Smooth muscle cell (in vitro differentiated cells): Measurements from ENCODE around the gene FEN1. TPM values are rescaled to one million over a fixed set of nuclear protein-coding genes. Genes with fewer than 3 reads are reported as not detected.

Experiments used
- DNase-seq: peaks from one replicate; lab custom pipeline; 2025; ENCODE audit not compliant: unreplicated experiment; lab: John Stamatoyannopoulos, UW
- H2AFZ ChIP-seq: fragments of 200-600 bp; sonication (generic); 2 replicates; pipeline ENCODE4 v1.6.0; 2016; ENCODE audit warnings: antibody characterized with exemption, low read depth, mild to moderate bottlenecking
- H3F3A ChIP-seq: fragments of 200-600 bp; sonication (generic); 2 replicates; pipeline ENCODE4 v1.6.0; 2017; ENCODE audit warnings: antibody characterized with exemption, low read depth
- H3K27ac ChIP-seq: fragments of 200-600 bp; sonication (generic); 2 replicates; pipeline ENCODE4 v1.5.1; 2016; ENCODE audit warnings: low read depth, mild to moderate bottlenecking
- H3K27me3 ChIP-seq: fragments of 200-600 bp; sonication (generic); 2 replicates; pipeline ENCODE4 v1.6.1; 2016; ENCODE audit warnings: low read depth, mild to moderate bottlenecking
- H3K36me3 ChIP-seq: fragments of 200-600 bp; sonication (generic); 2 replicates; pipeline ENCODE4 v1.5.1; 2016; ENCODE audit warnings: low read depth
- H3K4me1 ChIP-seq: fragments of 200-600 bp; sonication (generic); 2 replicates; pipeline ENCODE4 v1.5.1; 2016; ENCODE audit warnings: low read depth
- H3K4me2 ChIP-seq: fragments of 200-600 bp; sonication (generic); 2 replicates; pipeline ENCODE4 v1.6.0; 2016; ENCODE audit warnings: mild to moderate bottlenecking
- H3K4me3 ChIP-seq: fragments of 200-600 bp; sonication (generic); 2 replicates; pipeline ENCODE4 v1.5.1; 2016; ENCODE audit warnings: mild to moderate bottlenecking
- H3K79me2 ChIP-seq: fragments of 200-600 bp; sonication (generic); 2 replicates; pipeline ENCODE4 v1.6.0; 2016; ENCODE audit warnings: low read depth, mild to moderate bottlenecking
- H3K9ac ChIP-seq: fragments of 200-600 bp; sonication (generic); 2 replicates; pipeline ENCODE4 v1.6.0; 2016; ENCODE audit warnings: low read depth
- H3K9me3 ChIP-seq: fragments of 200-600 bp; sonication (generic); replicated peaks from 2 replicates; pipeline ENCODE4 v1.5.1; 2016; ENCODE audit warnings: low read depth
- H4K20me1 ChIP-seq: fragments of 200-600 bp; sonication (generic); 2 replicates; pipeline ENCODE4 v1.6.0; 2016; ENCODE audit warnings: low read depth
- CTCF ChIP-seq: fragments of 200-600 bp; sonication (generic); IDR thresholded peaks from 2 replicates; pipeline ENCODE4 v1.5.1; 2017; ENCODE audit warnings: borderline replicate concordance, mild to moderate bottlenecking, antibody characterized with exemption; ENCODE audit not compliant: insufficient read depth, poor library complexity, severe bottlenecking
- WGBS: methylation state at CpG from one replicate; pipeline ENCODE4 v1.1.7; 2016; ENCODE audit warnings: low lambda C conversion rate; 5-methylcytosine and 5-hydroxymethylcytosine counted together
- polyA plus RNA-seq: library from polyadenylated mRNA; unstranded; fragments of >200 nt; fragmentation: Nextera tagmentation; extraction: Ambion mirVana; gene quantifications from 2 replicates; pipeline ENCODE4 v1.2.1, GENCODE V29; 2016
- total RNA-seq: library from RNA; depleted of rRNA; stranded (reverse); fragments of >200 nt; gene quantifications from 2 replicates; pipeline ENCODE4 v1.2.3, GENCODE V29; 2014

FEN1 gene
- total and polyA plus RNA-seq, 2 experiments from 2014 or later: 15.6 to 21.1 TPM

- Histone ChIP-seq H3K4me3 (peak overlapping the region; percentile 79), H3K4me2 (peak overlapping the region; percentile 89), H3F3A (peaks cover 8% of the 10 kb centered on the region), H3K9me3 (no peaks in the 10 kb centered on the region), H3K27ac (peak overlapping the region; percentile 60), H3K27me3 (no peaks in the 10 kb centered on the region), H3K4me1 (peaks cover 40% of the 10 kb centered on the region), H3K9ac (peak overlapping the region; percentile 56), H2AFZ (peak overlapping the region; percentile 66), H3K36me3 (no peaks in the 10 kb centered on the region), H4K20me1 (peaks cover 5% of the 10 kb centered on the region), H3K79me2 (peaks cover 48% of the 10 kb centered on the region)
- no peak for DNase-seq
- no peak for TF ChIP-seq CTCF
- 31% methylated on average over 14 of the region's 17 CpGs for WGBS
Measured at GRCh38 chr11:61752925-61753521, 39.7 kb upstream of the FEN1 start.

- H3K9me3 ChIP-seq: no peaks in the 10 kb centered on the region
- H3K4me1 ChIP-seq: peaks cover 40% of the 10 kb centered on the region
- peaks cover 11% of the 10 kb centered on the region for H4K20me1 ChIP-seq
- H3K9ac ChIP-seq: peak overlapping the region; percentile 56
- 43% methylated on average over 5 of the region's 5 CpGs for WGBS
- H2AFZ ChIP-seq: no peak overlapping the region
- peaks cover 8% of the 10 kb centered on the region for H3F3A ChIP-seq
- peak overlapping the region; percentile 60 for H3K27ac ChIP-seq
- H3K4me3 ChIP-seq: peak overlapping the region; percentile 79
- peaks cover 53% of the 10 kb centered on the region for H3K79me2 ChIP-seq
- no peaks in the 10 kb centered on the region for H3K36me3 ChIP-seq
- TF ChIP-seq CTCF: no peak
- no peak for DNase-seq
- no peaks in the 10 kb centered on the region for H3K27me3 ChIP-seq
- peak overlapping the region; percentile 89 for H3K4me2 ChIP-seq
Measured at GRCh38 chr11:61753672-61754071, 39.0 kb upstream of the FEN1 start.

- no peak for TF ChIP-seq CTCF
- Histone ChIP-seq H3K9me3 (no peaks in the 10 kb centered on the region), H3K27ac (peak overlapping the region; percentile 60), H3K4me2 (peak overlapping the region; percentile 89), H3F3A (peaks cover 8% of the 10 kb centered on the region), H4K20me1 (peaks cover 21% of the 10 kb centered on the region), H3K4me3 (peak overlapping the region; percentile 79), H3K27me3 (no peaks in the 10 kb centered on the region), H3K79me2 (peaks cover 65% of the 10 kb centered on the region), H3K9ac (peak overlapping the region; percentile 56), H3K36me3 (no peaks in the 10 kb centered on the region), H2AFZ (no peak overlapping the region), H3K4me1 (peaks cover 31% of the 10 kb centered on the region)
- peak; percentile 31 for DNase-seq
- WGBS: 60% methylated on average over 30 of the region's 31 CpGs
Measured at GRCh38 chr11:61754534-61755482, 37.9 kb upstream of the FEN1 start.
